GM19463 (cell line): Measurements from ENCODE around the gene THAP12.
"Not testable (repeated sequence)": the region's sequence is repeated elsewhere in the genome, so short reads cannot be mapped to it uniquely, and the experiment has no call there.

ENCODE experiments used
- ATAC-seq: cut with Tn5 transposase; IDR thresholded peaks from one replicate; pipeline ENCODE4 v1.9.1; 2021; ENCODE audit warnings: mild to moderate bottlenecking, moderate library complexity; ENCODE audit not compliant: unreplicated experiment

The THAP12 gene, protein sequence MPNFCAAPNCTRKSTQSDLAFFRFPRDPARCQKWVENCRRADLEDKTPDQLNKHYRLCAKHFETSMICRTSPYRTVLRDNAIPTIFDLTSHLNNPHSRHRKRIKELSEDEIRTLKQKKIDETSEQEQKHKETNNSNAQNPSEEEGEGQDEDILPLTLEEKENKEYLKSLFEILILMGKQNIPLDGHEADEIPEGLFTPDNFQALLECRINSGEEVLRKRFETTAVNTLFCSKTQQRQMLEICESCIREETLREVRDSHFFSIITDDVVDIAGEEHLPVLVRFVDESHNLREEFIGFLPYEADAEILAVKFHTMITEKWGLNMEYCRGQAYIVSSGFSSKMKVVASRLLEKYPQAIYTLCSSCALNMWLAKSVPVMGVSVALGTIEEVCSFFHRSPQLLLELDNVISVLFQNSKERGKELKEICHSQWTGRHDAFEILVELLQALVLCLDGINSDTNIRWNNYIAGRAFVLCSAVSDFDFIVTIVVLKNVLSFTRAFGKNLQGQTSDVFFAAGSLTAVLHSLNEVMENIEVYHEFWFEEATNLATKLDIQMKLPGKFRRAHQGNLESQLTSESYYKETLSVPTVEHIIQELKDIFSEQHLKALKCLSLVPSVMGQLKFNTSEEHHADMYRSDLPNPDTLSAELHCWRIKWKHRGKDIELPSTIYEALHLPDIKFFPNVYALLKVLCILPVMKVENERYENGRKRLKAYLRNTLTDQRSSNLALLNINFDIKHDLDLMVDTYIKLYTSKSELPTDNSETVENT

GRCh38 chr11:76380977-76381719 lies at the start of gene THAP12, which contains the start of gene GVQW3:
Gene THAP12 (minus strand): TSS chr11:76381132. CDS start chr11:76380836, 296 bp downstream.
Gene GVQW3 (plus strand): TSS chr11:76381323. CDS start chr11:76381829, 506 bp downstream.
- ATAC-seq, result peak; percentile 75

DNA sequence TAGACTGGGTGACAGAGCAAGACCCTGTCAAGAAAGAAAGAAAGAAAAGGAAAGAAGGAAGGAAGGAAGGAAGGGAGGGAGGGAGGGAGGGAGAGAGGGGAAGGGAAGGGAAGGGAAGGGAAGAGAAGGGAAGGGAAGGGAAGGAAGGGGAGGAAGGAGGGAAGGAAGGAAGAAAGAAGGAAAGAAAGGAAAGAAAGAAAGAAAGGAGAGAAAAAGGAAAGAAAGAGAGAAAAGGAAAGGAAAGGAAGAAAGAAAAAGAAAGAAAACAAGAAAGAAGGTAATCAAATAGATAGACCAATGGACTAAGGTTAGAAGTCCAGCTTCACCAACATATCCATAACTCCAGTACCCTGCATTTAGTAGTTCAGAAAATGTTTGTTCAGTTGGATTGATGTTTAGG lies 45.7 kb upstream of the THAP12 start:
- ATAC-seq, result no peak

DNA sequence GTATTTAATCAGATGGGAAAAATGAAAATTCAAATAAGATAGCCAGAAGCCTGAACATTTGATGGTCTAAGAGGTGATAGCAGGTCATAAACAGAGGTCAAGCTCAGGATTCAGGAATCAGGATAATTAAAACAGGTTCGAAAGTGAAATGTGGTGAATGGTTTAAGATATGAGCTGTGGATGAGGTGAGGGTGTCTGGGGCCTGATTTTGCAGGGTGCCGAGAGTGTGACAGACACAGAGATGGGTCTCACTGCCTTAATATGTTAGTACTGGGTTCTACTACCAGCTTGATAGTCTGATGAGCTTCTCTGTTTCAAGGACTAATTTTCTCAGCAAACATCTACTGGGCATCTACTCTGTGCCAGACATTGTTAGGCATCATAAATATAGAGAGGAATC lies 44.0 kb upstream of the THAP12 start:
- peak; percentile 25 for ATAC-seq

GRCh38 chr11:76424379-76424778 lies 43.4 kb upstream of the THAP12 start:
- ATAC-seq, result peak; percentile 90

DNA sequence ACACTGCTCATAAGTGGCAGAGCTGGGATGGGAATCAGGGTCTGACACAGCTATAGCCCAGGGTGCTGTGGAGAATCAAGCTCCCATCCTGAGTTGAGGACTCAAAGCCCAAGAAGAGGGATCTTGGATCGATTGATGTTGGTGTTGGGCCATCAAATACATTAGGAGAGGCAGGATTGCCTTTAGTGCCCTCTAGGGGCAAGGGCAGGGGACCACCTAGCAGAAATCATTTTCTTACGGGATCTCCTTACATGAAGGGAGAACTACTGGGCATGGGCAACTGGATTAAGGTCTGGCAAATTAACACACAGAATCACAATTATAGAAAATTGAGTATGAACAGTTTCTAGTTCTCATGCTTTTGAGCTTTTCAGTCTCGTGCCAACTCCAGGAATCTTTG lies 39.0 kb upstream of the THAP12 start:
- ATAC-seq, result no peak

GRCh38 chr11:76415073-76415472 lies 34.1 kb upstream of the THAP12 start:
- ATAC-seq, result no peak

- no peak for ATAC-seq
Measured at GRCh38 chr11:76410851-76411357, 30.0 kb upstream of the THAP12 start.

GRCh38 chr11:76408171-76408965 lies 27.4 kb upstream of the THAP12 start:
- ATAC-seq, result no peak

- ATAC-seq, result no peak
Measured at GRCh38 chr11:76406359-76406758, 25.4 kb upstream of the THAP12 start.

GRCh38 chr11:76401484-76401883 lies 20.6 kb upstream of the THAP12 start:
- not testable (repeated sequence) for ATAC-seq

GRCh38 chr11:76400967-76401366 lies 20.0 kb upstream of the THAP12 start:
- no peak for ATAC-seq

DNA sequence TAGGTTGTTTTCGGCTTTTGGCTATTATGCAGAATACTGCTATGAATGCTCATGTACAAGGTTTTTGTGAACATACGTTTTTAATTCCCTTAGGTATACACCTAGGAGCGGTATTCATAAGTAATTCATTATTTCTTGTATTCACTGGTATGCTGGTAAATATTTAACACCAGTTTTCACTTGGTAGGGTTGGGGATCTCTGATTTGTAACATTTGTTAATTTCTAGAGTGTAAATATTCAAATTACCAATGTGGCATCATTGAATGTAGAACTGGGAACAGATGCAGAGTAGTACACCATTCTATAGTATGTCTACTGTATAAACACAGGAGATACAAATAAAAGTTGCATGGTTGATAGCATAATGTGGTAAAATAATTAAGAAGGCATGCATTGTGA lies 16.5 kb upstream of the THAP12 start:
- ATAC-seq, result no peak

GRCh38 chr11:76395296-76395695 lies 14.4 kb upstream of the THAP12 start:
- no peak for ATAC-seq

DNA sequence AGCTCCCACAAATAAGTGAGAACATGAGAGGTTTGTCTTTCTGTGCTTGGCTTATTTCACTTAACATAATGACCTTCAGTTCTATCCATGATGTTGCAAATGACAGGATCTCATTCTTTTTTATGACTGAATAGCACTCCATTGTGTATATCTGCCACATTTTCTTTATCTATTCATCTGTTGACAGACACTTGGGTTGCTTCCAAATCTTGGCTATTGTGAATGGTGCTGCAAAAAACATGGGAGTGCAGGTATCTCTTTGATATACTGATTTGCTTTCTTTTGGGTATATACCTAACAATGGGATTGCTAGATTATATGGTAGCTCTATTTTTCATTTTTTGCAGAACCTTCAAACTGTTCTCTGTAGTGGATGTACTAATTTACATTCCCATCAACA lies 13.5 kb upstream of the THAP12 start:
- ATAC-seq, result no peak

GRCh38 chr11:76392870-76393269 lies 11.9 kb upstream of the THAP12 start:
- no peak for ATAC-seq

GRCh38 chr11:76391811-76392475 lies 11.0 kb upstream of the THAP12 start:
- ATAC-seq, result no peak

DNA sequence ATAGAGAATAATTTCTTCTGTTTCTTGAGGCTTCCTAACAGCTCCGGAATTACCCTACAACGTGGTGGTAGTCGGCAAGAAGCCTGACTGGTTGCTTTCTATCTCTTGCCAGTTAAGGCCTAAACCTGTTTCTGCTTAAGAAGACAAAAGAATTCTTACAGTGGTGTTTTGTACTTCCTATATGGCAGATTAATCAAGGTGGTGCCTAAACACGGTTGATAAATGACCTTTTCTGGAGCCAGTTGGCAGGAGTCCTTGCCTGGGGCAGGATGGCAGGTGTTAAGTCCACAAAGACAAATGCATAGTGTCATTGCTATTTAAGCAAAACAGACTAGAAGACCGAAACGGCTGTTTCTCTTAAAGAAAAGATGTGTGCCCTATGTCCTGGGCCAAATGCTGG lies 10.1 kb upstream of the THAP12 start:
- ATAC-seq, result no peak

- no peak for ATAC-seq
Measured at GRCh38 chr11:76388408-76388807, 7.5 kb upstream of the THAP12 start.

- ATAC-seq, result no peak
Measured at GRCh38 chr11:76385903-76386302, 5.0 kb upstream of the THAP12 start.

- ATAC-seq, result no peak
Measured at GRCh38 chr11:76382209-76382608, 1.3 kb upstream of the THAP12 start.
